Pancreas (tissue), 10 donors: ENCODE results near the gene SELENOI. TPM values are rescaled to one million over a fixed set of nuclear protein-coding genes. Genes with fewer than 3 reads are reported as not detected.

Source experiments
- ATAC-seq, 4 donors: fragments of 200-7000 bp; cut with Tn5 transposase; one replicate each; pipeline versions ENCODE4 v1.8.0 to v1.9.1; 2020; ENCODE audit warnings: mild to moderate bottlenecking in 4 of 4, moderate library complexity in 4 of 4
- DNase-seq, 6 donors: peaks; one replicate each; pipeline ENCODE4 v3.0.0-alpha.2; 2020
- FAIRE-seq: peaks from 2 replicates; lab custom pipeline; 2012; peaks lifted over from hg19 to GRCh38; lab: Jason Lieb, UNC
- H3K27ac ChIP-seq, 4 donors: fragments of 200-600 bp; sonication (generic); 1 replicate in 3 of 4; 2 replicates in 1 of 4; pipeline versions ENCODE4 v1.5.0 to v1.8.0; 2020
- H3K27me3 ChIP-seq, 4 donors: fragments of 200-600 bp; one replicate each; pipeline ENCODE4 v1.8.0; 2021
- H3K36me3 ChIP-seq, 3 donors: fragments of 200-600 bp; sonication (generic) in 1 of 3; one replicate each; pipeline versions ENCODE4 v1.5.0 to v1.8.0; 2020 to 2021
- H3K4me1 ChIP-seq, 3 donors: fragments of 200-600 bp; one replicate each; pipeline ENCODE4 v1.8.0; 2021
- H3K4me3 ChIP-seq, 4 donors: fragments of 200-600 bp; sonication (generic) in 2 of 4; one replicate each; pipeline versions ENCODE4 v1.5.0 to v1.8.0; 2020 to 2021
- H3K9me3 ChIP-seq, 4 donors: fragments of 200-600 bp; one replicate each; pipeline ENCODE4 v1.8.0; 2021
- WGBS, 2 donors: extraction: QIAGEN DNeasy Blood & Tissue Kit; methylation state at CpG; one replicate each; pipeline ENCODE4 v1.1.7; 2013; 5-methylcytosine and 5-hydroxymethylcytosine counted together
- intact Hi-C, 3 donors: fragments of 100-400 bp; cut with DNase I; formaldehyde crosslinking; loops; one replicate each; pipeline versions ENCODE4 v1.11.1 to v1.14.2; 2022
- polyA plus RNA-seq, 2 donors: library from polyadenylated mRNA; stranded (reverse); fragments of 200-250 nt; gene quantifications; one replicate each; pipeline ENCODE4 v1.2.3, GENCODE V29; 2013
- total RNA-seq, 6 donors: library from RNA; stranded (reverse); fragmentation: NEBNext Ultra II Directional in 4 of 6; extraction: Animal tissue kit (Norgen Biotek cat#: 25700) in 4 of 6; gene quantifications; one replicate each; pipeline versions ENCODE4 v1.2.1 to v1.2.4, GENCODE V29; 2021 to 2023
- TF ChIP-seq, protein P1 (sequence below), 4 donors: fragments of 200-600 bp; sonication (generic) in 3 of 4; IDR thresholded peaks; one replicate each; pipeline versions ENCODE4 v1.5.0 to v1.8.0; 2021; ENCODE audit warnings: antibody characterized with exemption in 4 of 4
- donor health status: healthy with polysubstance abuse.
- donor health status: DM: no; HTN: no; CAD: no; lungs with moderate emphysema.
- donor health status: DM: no; HTN: no; CAD: no.
- donor health status: control.
- donor health status: control.
- donor health status: Bipolar disorder and iron deficiency.
- donor health status: DM: yes; HTN: yes; CAD: no.
- donor health status: DM: no; HTN: no; CAD: no.
- donor health status: DM: no; HTN: no; CAD: no.
- donor health status: DM: yes; HTN: yes; CAD: no.

SELENOI gene
- total RNA-seq, result 10 to 100 TPM in 5 of 6 donors, 1 to 10 TPM in 1; 8.2 to 16.5 (median 13.4) TPM
- polyA plus RNA-seq, result 1 to 10 TPM; 1.9 to 6.7 TPM

- Histone ChIP-seq H3K27ac (peak within 1 kb of the TSS; percentile 79 to 93 (median 89)), H3K4me3 (peak within 1 kb of the TSS; percentile 81 to 92 (median 86)), H3K9me3 (no peaks in the 10 kb centered on the region), H3K36me3 (no peaks in the 10 kb centered on the region), H3K27me3 (no peaks in the 10 kb centered on the region), H3K4me1 (peaks cover 14 to 27% (median 23%) of the 10 kb centered on the region in 3 donors)
- FAIRE-seq (peak; percentile 23), DNase-seq (peak; percentile 98 to 100 (median 100)), ATAC-seq (peak; percentile 96 to 97 (median 96))
- WGBS, 2 donors, result 0% methylated on average over 79 to 80 of the region's 80 CpGs
- TF ChIP-seq, protein P1, sequence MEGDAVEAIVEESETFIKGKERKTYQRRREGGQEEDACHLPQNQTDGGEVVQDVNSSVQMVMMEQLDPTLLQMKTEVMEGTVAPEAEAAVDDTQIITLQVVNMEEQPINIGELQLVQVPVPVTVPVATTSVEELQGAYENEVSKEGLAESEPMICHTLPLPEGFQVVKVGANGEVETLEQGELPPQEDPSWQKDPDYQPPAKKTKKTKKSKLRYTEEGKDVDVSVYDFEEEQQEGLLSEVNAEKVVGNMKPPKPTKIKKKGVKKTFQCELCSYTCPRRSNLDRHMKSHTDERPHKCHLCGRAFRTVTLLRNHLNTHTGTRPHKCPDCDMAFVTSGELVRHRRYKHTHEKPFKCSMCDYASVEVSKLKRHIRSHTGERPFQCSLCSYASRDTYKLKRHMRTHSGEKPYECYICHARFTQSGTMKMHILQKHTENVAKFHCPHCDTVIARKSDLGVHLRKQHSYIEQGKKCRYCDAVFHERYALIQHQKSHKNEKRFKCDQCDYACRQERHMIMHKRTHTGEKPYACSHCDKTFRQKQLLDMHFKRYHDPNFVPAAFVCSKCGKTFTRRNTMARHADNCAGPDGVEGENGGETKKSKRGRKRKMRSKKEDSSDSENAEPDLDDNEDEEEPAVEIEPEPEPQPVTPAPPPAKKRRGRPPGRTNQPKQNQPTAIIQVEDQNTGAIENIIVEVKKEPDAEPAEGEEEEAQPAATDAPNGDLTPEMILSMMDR (IDR thresholded peaks at IDR 0.05), result no peak
- intact Hi-C loops, result no loop called here
Observed at GRCh38 chr2:26345545-26346453, at the start of gene SELENOI. Gene SELENOI (plus strand): TSS chr2:26346143. CDS start chr2:26346233, 90 bp downstream.

GRCh38 chr2:26297061-26297460, 48.9 kb upstream of the SELENOI start:
- Histone ChIP-seq H3K36me3 (no peaks in the 10 kb centered on the region), H3K4me3 (no peak overlapping the region), H3K27ac (no peak overlapping the region), H3K27me3 (no peaks in the 10 kb centered on the region), H3K9me3 (no peaks in the 10 kb centered on the region), H3K4me1 (peaks cover 0 to 4% (median 0%) of the 10 kb centered on the region in 3 donors)
- 80 to 83% methylated on average over 3 of the region's 3 CpGs for WGBS, 2 donors
- DNase-seq, result no peak
- no peak for ATAC-seq
- intact Hi-C loops, result no loop called here
- FAIRE-seq, result no peak
- TF ChIP-seq, protein P1 (IDR thresholded peaks at IDR 0.05), result no peak

GRCh38 chr2:26298286-26298637, 47.7 kb upstream of the SELENOI start:
- H3K36me3 ChIP-seq, result no peaks in the 10 kb centered on the region
- TF ChIP-seq, protein P1 (IDR thresholded peaks at IDR 0.05), result no peak
- no peak for DNase-seq
- no peak for ATAC-seq
- H3K27ac ChIP-seq, result peak overlapping the region; percentile 35 to 89 (median 70)
- intact Hi-C loops, result no loop called here
- peak overlapping the region in 2 of 4 donors; percentile 28 to 56 for H3K4me3 ChIP-seq
- 79 to 87% methylated on average over 17 of the region's 17 CpGs for WGBS, 2 donors
- no peaks in the 10 kb centered on the region for H3K9me3 ChIP-seq
- no peaks in the 10 kb centered on the region for H3K27me3 ChIP-seq
- no peak for FAIRE-seq
- peaks cover 0 to 4% (median 0%) of the 10 kb centered on the region in 3 donors for H3K4me1 ChIP-seq

GRCh38 chr2:26298638-26299393, 47.1 kb upstream of the SELENOI start:
- 14 to 15% methylated on average over 30 of the region's 30 CpGs for WGBS, 2 donors
- H3K4me1 ChIP-seq, result peaks cover 0 to 4% (median 0%) of the 10 kb centered on the region in 3 donors
- intact Hi-C loops, result no loop called here
- H3K27ac ChIP-seq, result peak overlapping the region; percentile 35 to 89 (median 70)
- H3K27me3 ChIP-seq, result no peaks in the 10 kb centered on the region
- TF ChIP-seq, protein P1 (IDR thresholded peaks at IDR 0.05), result no peak
- ATAC-seq (peak; percentile 61 to 72 (median 68)), FAIRE-seq (no peak), DNase-seq (peak in 3 of 6 donors; percentile 27 to 65 (median 29))
- no peaks in the 10 kb centered on the region for H3K9me3 ChIP-seq
- peak overlapping the region; percentile 8 to 56 (median 34) for H3K4me3 ChIP-seq
- H3K36me3 ChIP-seq, result no peaks in the 10 kb centered on the region
